ENCODE results near the gene CD74. TPM values are rescaled to one million over a fixed set of nuclear protein-coding genes. Genes with fewer than 3 reads are reported as not detected.

CD74 gene
- total and polyA plus RNA-seq, 2 of the 8 experiments (the other 6 are each of a cell fraction or from before 2014, with no cell fraction given) = 45.9 to 61.0 TPM

GRCh38 chr5:150377964-150378694 is 34.6 kb downstream of the CD74 start (continued):
- TF ChIP-seq TAF7 (optimal IDR thresholded peaks at IDR 0.05; ENCODE audit: borderline replicate concordance, low read depth, low read length) (no peak), SP4 (IDR thresholded peaks at IDR 0.05; ENCODE audit: low read length) (no peak), CBX8 (IDR thresholded peaks at IDR 0.05; ENCODE audit: borderline replicate concordance, low read depth, low read length) (no peak), SIX5 (IDR thresholded peaks at IDR 0.05; ENCODE audit: low read depth, low read length) (no peak), NANOG (IDR thresholded peaks at IDR 0.05; ENCODE audit: insufficient read depth, low read depth, low read length, poor library complexity, severe bottlenecking) (no peak), JUN (IDR thresholded peaks at IDR 0.05; ENCODE audit: low read depth, low read length) (no peak), KDM4A (IDR thresholded peaks at IDR 0.05; ENCODE audit: low read depth, low read length, severe bottlenecking) (no peak), MAX (IDR thresholded peaks at IDR 0.05) (no peak), CTBP2 (IDR thresholded peaks at IDR 0.05; ENCODE audit: borderline replicate concordance, insufficient read depth, insufficient read length, low read length) (no peak)
